ENCODE data around the gene LRG1.

LRG1 gene

GRCh38 chr19:4515732-4516131 is 24.1 kb downstream of the LRG1 start:
- no peak for TF ChIP-seq CTCF (IDR thresholded peaks at IDR 0.05; ENCODE audit: extremely low read depth, missing control alignments)

DNA sequence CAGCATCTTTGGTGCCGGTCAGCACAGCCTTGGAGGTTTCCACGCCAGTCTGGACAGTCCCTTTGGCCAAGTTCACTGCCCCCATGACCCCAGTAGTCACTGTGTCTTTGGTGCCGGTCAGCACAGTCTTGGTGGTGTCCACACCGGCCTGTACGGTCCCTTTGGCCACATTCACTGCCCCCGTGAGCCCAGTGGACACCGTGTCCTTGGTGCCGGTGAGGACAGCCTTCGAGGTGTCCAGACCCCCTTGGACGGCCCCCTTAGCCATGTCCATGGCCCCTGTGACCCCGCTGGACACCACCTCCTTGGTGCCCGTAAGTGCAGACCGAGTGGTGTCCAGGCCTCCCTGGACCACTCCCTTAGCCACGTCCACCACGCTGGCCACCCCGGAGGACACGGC is 26.6 kb downstream of the LRG1 start:
- TF ChIP-seq CTCF (IDR thresholded peaks at IDR 0.05; ENCODE audit: extremely low read depth, missing control alignments), result no peak
- no peak for DNase-seq (ENCODE audit: low spot score)

More at GRCh38 chr19:4515732-4516131, 24.1 kb downstream of the LRG1 start:
- no peak for DNase-seq (ENCODE audit: low spot score)

- no peak for TF ChIP-seq CTCF (IDR thresholded peaks at IDR 0.05; ENCODE audit: extremely low read depth, missing control alignments)
- no peak for DNase-seq (ENCODE audit: low spot score)
Observed at GRCh38 chr19:4512070-4512469, 27.8 kb downstream of the LRG1 start.

- no peak for TF ChIP-seq CTCF (IDR thresholded peaks at IDR 0.05; ENCODE audit: extremely low read depth, missing control alignments)
- DNase-seq (ENCODE audit: low spot score), result no peak
Observed at GRCh38 chr19:4511300-4512054, 28.4 kb downstream of the LRG1 start.

- DNase-seq (ENCODE audit: low spot score), result no peak
- no peak for TF ChIP-seq CTCF (IDR thresholded peaks at IDR 0.05; ENCODE audit: extremely low read depth, missing control alignments)
Observed at GRCh38 chr19:4510435-4511255, 29.2 kb downstream of the LRG1 start.

- no peak for TF ChIP-seq CTCF (IDR thresholded peaks at IDR 0.05; ENCODE audit: extremely low read depth, missing control alignments)
- DNase-seq (ENCODE audit: low spot score), result no peak
Observed at GRCh38 chr19:4508698-4509097, 31.1 kb downstream of the LRG1 start.

- DNase-seq (ENCODE audit: low spot score), result no peak
- TF ChIP-seq CTCF (IDR thresholded peaks at IDR 0.05; ENCODE audit: extremely low read depth, missing control alignments), result no peak
Observed at GRCh38 chr19:4507804-4508203, 32.0 kb downstream of the LRG1 start.

Data from GM20000 (cell line).